Sciatic nerve (tissue), 2 donors: Measurements from ENCODE around the gene DDX52. TPM values are rescaled to one million over a fixed set of nuclear protein-coding genes. Genes with fewer than 3 reads are reported as not detected.

Source experiments
- ATAC-seq: fragments of 200-7000 bp; cut with Tn5 transposase; one replicate; pipeline ENCODE4 v1.9.1; 2020; ENCODE audit warnings: mild to moderate bottlenecking, moderate library complexity
- DNase-seq: peaks from one replicate; pipeline ENCODE4 v3.0.0-alpha.2; 2020; ENCODE audit warnings: low spot score
- intact Hi-C: fragments of 100-400 bp; cut with DNase I; formaldehyde crosslinking; loops from one replicate; pipeline ENCODE4 v1.14.2; 2022
- microRNA-seq: library from miRNA; unstranded; fragments of <30 nt; microRNA quantifications from one replicate; pipeline ENCODE4 v1.2.0, GENCODE V29; 2020
- total RNA-seq: library from RNA; stranded (reverse); fragmentation: NEBNext Ultra II Directional; extraction: Animal tissue kit (Norgen Biotek cat#: 25700); gene quantifications from one replicate; pipeline ENCODE4 v1.2.1, GENCODE V29; 2021
- donor health status: DM: no; HTN: no; CAD: no.
- donor health status: DM: no; HTN: no; CAD: no.

DDX52 gene
- total RNA-seq, 1 donor from 2014 or later = 17.5 TPM

- intact Hi-C loops = no loop called here
- ATAC-seq (no peak), DNase-seq (no peak)
These were observed 37.3 kb downstream of the DDX52 start for GRCh38 chr17:37605813-37606505.

GRCh38 chr17:37605081-37605480 lies 38.2 kb downstream of the DDX52 start:
- ATAC-seq = no peak
- intact Hi-C loops = no loop called here
- DNase-seq = no peak

- ATAC-seq (no peak), DNase-seq (no peak)
- intact Hi-C loops = no loop called here
These were observed 38.7 kb downstream of the DDX52 start for GRCh38 chr17:37604556-37604955.

GRCh38 chr17:37598145-37598544 lies 45.1 kb downstream of the DDX52 start:
- DNase-seq (no peak), ATAC-seq (no peak)
- intact Hi-C loops = no loop called here

GRCh38 chr17:37592291-37592690 lies 51.0 kb downstream of the DDX52 start:
- DNase-seq (no peak), ATAC-seq (no peak)
- intact Hi-C loops = no loop called here

- ATAC-seq = no peak
- DNase-seq = no peak
- intact Hi-C loops = no loop called here
These were observed 58.2 kb downstream of the DDX52 start for GRCh38 chr17:37585066-37585465.

GRCh38 chr17:37576281-37576680 lies 67.0 kb downstream of the DDX52 start:
- intact Hi-C loops = no loop called here
- DNase-seq = no peak
- ATAC-seq = no peak

GRCh38 chr17:37574427-37574826 lies 68.8 kb downstream of the DDX52 start:
- DNase-seq (no peak), ATAC-seq (no peak)
- intact Hi-C loops = no loop called here

- intact Hi-C loops = no loop called here
- no peak for ATAC-seq
- no peak for DNase-seq
These were observed 71.6 kb downstream of the DDX52 start for GRCh38 chr17:37571674-37572073.

GRCh38 chr17:37570527-37571093 lies 72.6 kb downstream of the DDX52 start:
- intact Hi-C loops = no loop called here
- ATAC-seq (no peak), DNase-seq (no peak)

GRCh38 chr17:37568350-37569053 lies 74.7 kb downstream of the DDX52 start:
- DNase-seq (no peak), ATAC-seq (no peak)
- intact Hi-C loops = no loop called here

GRCh38 chr17:37567538-37567937 lies 75.7 kb downstream of the DDX52 start:
- ATAC-seq (no peak), DNase-seq (no peak)
- intact Hi-C loops = no loop called here

- intact Hi-C loops = no loop called here
- no peak for ATAC-seq
These were observed 76.1 kb downstream of the DDX52 start for GRCh38 chr17:37567137-37567536.

GRCh38 chr17:37564252-37564651 lies 79.0 kb downstream of the DDX52 start:
- intact Hi-C loops = no loop called here
- ATAC-seq (no peak), DNase-seq (no peak)

More at GRCh38 chr17:37567137-37567536, 76.1 kb downstream of the DDX52 start:
- DNase-seq = no peak

GRCh38 chr17:37562016-37562745 lies 81.1 kb downstream of the DDX52 start:
- ATAC-seq = no peak
- no peak for DNase-seq
- intact Hi-C loops = no loop called here

Small RNA genes within 50 kb of the gene (microRNA-seq; reads per million reads assigned to microRNA genes)
- gene MIR378J = not detected

Other genes starting within 250 kb of the DDX52 start
- 85.3 TPM for gene ACACA, start 236.6 kb downstream of the DDX52 start, total RNA-seq
- gene TADA2A, start 236.6 kb downstream of the DDX52 start, total RNA-seq = 52.0 TPM
- gene DUSP14, start 153.6 kb downstream of the DDX52 start, total RNA-seq = 21.0 TPM
- 49.6 TPM for gene SYNRG, start 34.0 kb downstream of the DDX52 start, total RNA-seq
- gene HNF1B, start 101.6 kb upstream of the DDX52 start, total RNA-seq = not detected